Mesothelial cell of epicardium (in vitro differentiated cells): ENCODE measurements around the gene ARPC1B. TPM values are rescaled to one million over a fixed set of nuclear protein-coding genes. Genes with fewer than 3 reads are reported as not detected.

Experiments used
- DNase-seq, 2 experiments: peaks; one replicate each; pipeline ENCODE4 v3.0.0; 2021; ENCODE audit warnings: low spot score in 2 of 2; ENCODE audit not compliant: unreplicated experiment in 2 of 2
- H3K27ac Mint-ChIP-seq: 2 replicates; pipeline ENCODE4 v1.8.0; 2021; ENCODE audit warnings: mixed read lengths
- H3K27me3 Mint-ChIP-seq: 2 replicates; pipeline ENCODE4 v1.8.0; 2021; ENCODE audit warnings: low read depth, mixed read lengths
- H3K36me3 Mint-ChIP-seq: 2 replicates; pipeline ENCODE4 v1.8.0; 2021; ENCODE audit warnings: mixed read lengths
- H3K4me1 Mint-ChIP-seq: 2 replicates; pipeline ENCODE4 v1.8.0; 2021; ENCODE audit warnings: mixed read lengths
- H3K4me3 Mint-ChIP-seq: 2 replicates; pipeline ENCODE4 v1.8.0; 2021; ENCODE audit warnings: mild to moderate bottlenecking, moderate library complexity, mixed read lengths
- H3K9me3 Mint-ChIP-seq: 2 replicates; pipeline ENCODE4 v1.8.0; 2021; ENCODE audit warnings: mixed read lengths
- CTCF ChIP-seq: fragments of 200-600 bp; sonication (generic); IDR thresholded peaks from one replicate; pipeline ENCODE4 v1.5.0; 2021; ENCODE audit warnings: antibody characterized with exemption; ENCODE audit not compliant: unreplicated experiment
- total RNA-seq: library from RNA; stranded (reverse); gene quantifications from 3 replicates; pipeline ENCODE4 v1.2.1, GENCODE V29; 2021

ARPC1B gene
- total RNA-seq, 1 donor from 2014 or later, result 32.5 TPM

- Mint-ChIP-seq H3K9me3 (no peaks in the 10 kb centered on the region), H3K27ac (no peak overlapping the region), H3K4me1 (no peaks in the 10 kb centered on the region), H3K4me3 (no peak overlapping the region), H3K36me3 (peaks cover 35% of the 10 kb centered on the region), H3K27me3 (no peaks in the 10 kb centered on the region)
- no peak for TF ChIP-seq CTCF
- no peak for DNase-seq
These were observed 25.1 kb downstream of the ARPC1B start for GRCh38 chr7:99399597-99399996.

GRCh38 chr7:99402854-99403253 is 28.3 kb downstream of the ARPC1B start:
- H3K9me3 Mint-ChIP-seq, result no peaks in the 10 kb centered on the region
- peaks cover 29% of the 10 kb centered on the region for H3K36me3 Mint-ChIP-seq
- peaks cover 10% of the 10 kb centered on the region for H3K4me1 Mint-ChIP-seq
- DNase-seq, result no peak
- no peak overlapping the region for H3K4me3 Mint-ChIP-seq
- no peaks in the 10 kb centered on the region for H3K27me3 Mint-ChIP-seq
- no peak for TF ChIP-seq CTCF
- H3K27ac Mint-ChIP-seq, result no peak overlapping the region

GRCh38 chr7:99403764-99404163 is 29.2 kb downstream of the ARPC1B start:
- Mint-ChIP-seq H3K27me3 (no peaks in the 10 kb centered on the region), H3K36me3 (peaks cover 25% of the 10 kb centered on the region), H3K4me3 (no peak overlapping the region), H3K9me3 (no peaks in the 10 kb centered on the region), H3K4me1 (peaks cover 10% of the 10 kb centered on the region), H3K27ac (no peak overlapping the region)
- DNase-seq, result no peak
- TF ChIP-seq CTCF, result no peak

- Mint-ChIP-seq H3K36me3 (peaks cover 25% of the 10 kb centered on the region), H3K9me3 (no peaks in the 10 kb centered on the region), H3K4me3 (no peak overlapping the region), H3K4me1 (peaks cover 11% of the 10 kb centered on the region), H3K27me3 (no peaks in the 10 kb centered on the region), H3K27ac (no peak overlapping the region)
- TF ChIP-seq CTCF, result no peak
- no peak for DNase-seq
These were observed 29.9 kb downstream of the ARPC1B start for GRCh38 chr7:99404235-99404976.

- Mint-ChIP-seq H3K36me3 (peaks cover 25% of the 10 kb centered on the region), H3K27ac (no peak overlapping the region), H3K4me1 (peaks cover 16% of the 10 kb centered on the region)
These were observed 30.4 kb downstream of the ARPC1B start for GRCh38 chr7:99404977-99405320.

More at GRCh38 chr7:99404977-99405320, 30.4 kb downstream of the ARPC1B start:
- no peaks in the 10 kb centered on the region for H3K9me3 Mint-ChIP-seq
- DNase-seq, result no peak
- TF ChIP-seq CTCF, result no peak
- H3K27me3 Mint-ChIP-seq, result no peaks in the 10 kb centered on the region
- no peak overlapping the region for H3K4me3 Mint-ChIP-seq
